NCI-H446 treated with DMSO at 0.1 percent for 48 hours (cell line): Measurements from ENCODE around the gene CREBBP.

ENCODE experiments used
- DNase-seq: peaks from one replicate; lab custom pipeline; 2025; lab: John Stamatoyannopoulos, UW

The CREBBP gene

GRCh38 chr16:3736116-3736515 lies 144.4 kb downstream of the CREBBP start:
- DNase-seq, result no peak

GRCh38 chr16:3735541-3735940 lies 145.0 kb downstream of the CREBBP start:
- no peak for DNase-seq

GRCh38 chr16:3734758-3735221 lies 145.7 kb downstream of the CREBBP start:
- no peak for DNase-seq

- DNase-seq, result no peak
These were observed 146.3 kb downstream of the CREBBP start for GRCh38 chr16:3734084-3734757.

- no peak for DNase-seq
These were observed 148.3 kb downstream of the CREBBP start for GRCh38 chr16:3732171-3732570.

- DNase-seq, result no peak
These were observed 149.2 kb downstream of the CREBBP start for GRCh38 chr16:3731126-3731935.

- DNase-seq, result no peak
These were observed 150.1 kb downstream of the CREBBP start for GRCh38 chr16:3730161-3731125.

GRCh38 chr16:3729161-3730112 lies 151.1 kb downstream of the CREBBP start:
- no peak for DNase-seq

GRCh38 chr16:3728424-3729160 lies 151.9 kb downstream of the CREBBP start:
- no peak for DNase-seq

- DNase-seq, result no peak
These were observed 152.6 kb downstream of the CREBBP start for GRCh38 chr16:3727806-3728381.

GRCh38 chr16:3726021-3726687 lies 154.4 kb downstream of the CREBBP start:
- no peak for DNase-seq

GRCh38 chr16:3725276-3725675 lies 155.2 kb downstream of the CREBBP start:
- no peak for DNase-seq

GRCh38 chr16:3722508-3722907 lies 158.0 kb downstream of the CREBBP start:
- no peak for DNase-seq

GRCh38 chr16:3720418-3720817 lies 160.1 kb downstream of the CREBBP start:
- DNase-seq, result no peak

- DNase-seq, result no peak
These were observed 161.9 kb downstream of the CREBBP start for GRCh38 chr16:3718628-3719027.

GRCh38 chr16:3718019-3718391 lies 162.5 kb downstream of the CREBBP start:
- no peak for DNase-seq

GRCh38 chr16:3717235-3718018 lies 163.1 kb downstream of the CREBBP start, which contains the start of gene TRAP1:
Gene TRAP1 (minus strand): TSS chr16:3717524. CDS start chr16:3717508, 16 bp downstream.
- peak; percentile 65 for DNase-seq

GRCh38 chr16:3716831-3717234 lies 163.7 kb downstream of the CREBBP start:
- DNase-seq, result no peak
